ENCODE measurements around the gene ACSL1. TPM values are rescaled to one million over a fixed set of nuclear protein-coding genes. Genes with fewer than 3 reads are reported as not detected.

Gene ACSL1
- total and polyA plus RNA-seq, 9 of the 15 experiments (the other 6 are each of a cell fraction or from before 2014, with no cell fraction given) = 6.7 to 24.1 (median 15.0) TPM

DNA sequence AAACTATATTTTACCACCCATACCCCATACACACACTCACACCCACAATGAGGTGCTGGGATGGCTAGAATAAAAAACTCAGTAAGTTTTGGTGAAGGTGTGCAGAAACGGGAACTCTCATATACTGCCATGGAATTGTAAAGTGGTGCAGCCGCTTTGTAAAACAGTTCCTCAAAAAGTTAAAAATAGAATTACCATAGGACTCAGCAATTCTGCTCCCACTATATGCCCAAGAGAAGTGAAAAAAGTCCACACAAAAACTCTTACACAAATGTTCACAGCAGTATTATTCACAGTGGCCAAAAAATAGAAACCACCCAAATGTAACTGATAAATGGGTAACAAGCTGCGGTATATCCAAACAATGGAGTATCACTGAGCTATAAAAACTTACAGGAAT lies 98.3 kb downstream of the ACSL1 start:
- H3K9me3 ChIP-seq (replicated peaks; ENCODE audit: control insufficient read depth, insufficient read depth, low read depth, low read length) = no peaks in the 10 kb centered on the region
- 93% methylated on average over 3 of the region's 3 CpGs for WGBS (ENCODE audit: insufficient coverage, low coverage, missing lambda C conversion rate)
- H2AFZ ChIP-seq (ENCODE audit: low read depth, low read length) = no peak overlapping the region
- ChIA-PET CTCF (ENCODE audit: low intra/inter-chr PET ratio) (no interaction called here), POLR2A (no interaction called here)
- H3K9ac ChIP-seq (ENCODE audit: insufficient read depth in 1 of 2, low read depth in 2 of 2, low read length in 2 of 2) = no peak overlapping the region
- TF ChIP-seq ZFP1 (CRISPR knock-in tag; IDR thresholded peaks at IDR 0.05) = no peak
- TF ChIP-seq TEAD4 (IDR thresholded peaks at IDR 0.05; ENCODE audit: low read length) = no peak
- TF ChIP-seq TEAD4 (CRISPR knock-in tag; IDR thresholded peaks at IDR 0.05; ENCODE audit: borderline replicate concordance) = no peak
- TF ChIP-seq TBL1XR1 (IDR thresholded peaks at IDR 0.05; ENCODE audit: low read length in 2 of 2) = no peak
- TF ChIP-seq, protein P1, sequence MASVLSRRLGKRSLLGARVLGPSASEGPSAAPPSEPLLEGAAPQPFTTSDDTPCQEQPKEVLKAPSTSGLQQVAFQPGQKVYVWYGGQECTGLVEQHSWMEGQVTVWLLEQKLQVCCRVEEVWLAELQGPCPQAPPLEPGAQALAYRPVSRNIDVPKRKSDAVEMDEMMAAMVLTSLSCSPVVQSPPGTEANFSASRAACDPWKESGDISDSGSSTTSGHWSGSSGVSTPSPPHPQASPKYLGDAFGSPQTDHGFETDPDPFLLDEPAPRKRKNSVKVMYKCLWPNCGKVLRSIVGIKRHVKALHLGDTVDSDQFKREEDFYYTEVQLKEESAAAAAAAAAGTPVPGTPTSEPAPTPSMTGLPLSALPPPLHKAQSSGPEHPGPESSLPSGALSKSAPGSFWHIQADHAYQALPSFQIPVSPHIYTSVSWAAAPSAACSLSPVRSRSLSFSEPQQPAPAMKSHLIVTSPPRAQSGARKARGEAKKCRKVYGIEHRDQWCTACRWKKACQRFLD (CRISPR knock-in tag; IDR thresholded peaks at IDR 0.05) = no peak
- DNase-seq (ENCODE audit: extremely low read depth in 1 of 4, low spot score in 3 of 4) (no peak), FAIRE-seq (no peak), ATAC-seq (no peak)
- H3K9me1 ChIP-seq (ENCODE audit: control insufficient read depth, insufficient read depth, low read length) = no peaks in the 10 kb centered on the region
- no peak overlapping the region for H3K27ac ChIP-seq (ENCODE audit: extremely low read depth, low read depth, low read length)
- in situ Hi-C loops (cut with MboI) = no loop called here
- BruUV-seq (replicated peaks) = no TSS peak
- H3K4me2 ChIP-seq (ENCODE audit: insufficient read depth, low read length) = no peak overlapping the region
- no peaks in the 10 kb centered on the region for H4K20me1 ChIP-seq (replicated peaks; ENCODE audit: control insufficient read depth, insufficient read depth, low read length)
- peaks cover 43% of the 10 kb centered on the region for H3K79me2 ChIP-seq (ENCODE audit: control insufficient read depth, insufficient read depth, low read length)
- no peak overlapping the region for H3K4me3 ChIP-seq
- peaks cover 90% of the 10 kb centered on the region for H3K36me3 ChIP-seq (ENCODE audit: control insufficient read depth, insufficient read depth, low read length)
- intact Hi-C loops (cut with micrococcal nuclease) = no loop called here
- H3K4me1 ChIP-seq (replicated peaks in 1 of 2; ENCODE audit: control insufficient read depth in 2 of 2, insufficient read depth in 2 of 2, low read length in 2 of 2) = no peaks in the 10 kb centered on the region
- no peaks in the 10 kb centered on the region for H3K27me3 ChIP-seq (ENCODE audit: control insufficient read depth in 2 of 2, insufficient read depth in 2 of 2, low read length in 2 of 2)

Measured in K562 (cell line).